HepG2 (cell line): ENCODE measurements around the gene TMEM121.

ENCODE experiments used
- POLR2AphosphoS5 ChIP-seq: IDR thresholded peaks from 2 replicates; pipeline ENCODE4 v1.6.1; 2012; ENCODE audit warnings: low read depth, low read length
- REST ChIP-seq, 2 experiments: IDR thresholded peaks; 2 replicates each; pipeline ENCODE4 v1.6.1; 2011 to 2012; ENCODE audit warnings: low read length in 2 of 2, borderline replicate concordance in 1 of 2, low read depth in 1 of 2, mild to moderate bottlenecking in 1 of 2, moderate library complexity in 1 of 2
- ZNF343 ChIP-seq: sonication (generic); formaldehyde crosslinking; IDR thresholded peaks from 2 replicates; pipeline ENCODE4 v1.4.0; 2020; ENCODE audit warnings: mild to moderate bottlenecking, missing genetic modification reagents
- ZNF432 ChIP-seq: sonication (generic); formaldehyde crosslinking; IDR thresholded peaks from 2 replicates; pipeline ENCODE4 v1.5.0; 2020; ENCODE audit warnings: missing genetic modification reagents, mild to moderate bottlenecking, borderline replicate concordance

DNA sequence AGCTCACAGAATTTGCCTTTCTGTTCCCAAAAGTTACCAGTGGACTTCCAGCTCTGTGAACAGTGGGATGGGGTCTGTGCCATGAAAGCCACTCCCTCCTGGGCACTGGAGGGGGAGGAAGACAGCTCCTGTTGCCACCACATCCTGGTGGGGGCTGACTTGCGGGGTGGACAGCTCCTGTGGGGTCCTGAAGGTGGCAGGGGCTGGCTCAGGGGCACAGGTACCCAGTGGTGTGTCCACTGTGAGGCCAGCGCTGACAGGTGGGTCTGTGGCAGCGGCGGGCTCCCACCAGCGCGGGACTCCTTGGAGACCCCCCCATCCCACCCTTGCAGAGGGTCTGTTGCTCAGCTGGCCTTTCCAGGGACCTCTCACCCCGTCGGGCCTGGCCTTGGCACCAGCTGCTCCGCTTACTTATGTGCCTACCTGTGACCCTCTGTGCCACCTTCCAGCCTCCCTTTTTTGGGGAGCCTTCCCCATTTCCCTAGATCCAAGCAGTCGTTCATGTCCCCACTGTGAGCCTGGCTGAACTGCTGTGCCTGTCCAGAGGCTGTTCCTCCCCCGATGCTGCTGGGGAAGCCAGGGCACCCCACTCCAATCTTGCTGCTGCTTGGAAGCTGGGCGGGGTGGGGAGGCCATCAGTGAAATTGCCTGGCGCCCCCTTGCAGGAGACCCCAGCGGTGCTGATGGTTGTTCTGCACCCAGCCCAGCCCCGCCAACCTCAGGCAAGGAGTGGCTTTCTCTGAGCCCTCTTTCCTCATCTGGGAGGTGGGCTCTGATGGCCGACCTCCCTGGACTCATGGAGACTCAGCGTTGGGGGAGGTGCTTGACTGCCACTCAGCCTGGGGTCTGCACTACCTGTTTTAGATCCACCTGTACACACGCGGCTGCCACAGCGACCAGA, 33.2 kb upstream of the TMEM121 start:
- TF ChIP-seq ZNF432 (CRISPR knock-in tag) (no peak), ZNF343 (CRISPR knock-in tag) (no peak), POLR2AphosphoS5 (no peak), REST (IDR thresholded peaks at IDR 0.05; ENCODE audit: borderline replicate concordance in 1 of 2, low read depth in 1 of 2, low read length in 2 of 2) (no peak)
